Suppressor macrophage treated with lipopolysaccharide for 4 hours (primary cell): ENCODE data around the gene ELOVL6.
"Not testable (repeated sequence)": the region's sequence is repeated elsewhere in the genome, so short reads cannot be mapped to it uniquely, and the experiment has no call there.

ENCODE experiments used
- DNase-seq: peaks from one replicate; pipeline ENCODE4 v3.0.0-alpha.2; 2020

ELOVL6 gene

GRCh38 chr4:110119880-110120279 is 78.5 kb downstream of the ELOVL6 start:
- no peak for DNase-seq

GRCh38 chr4:110119337-110119736 is 79.1 kb downstream of the ELOVL6 start:
- DNase-seq = peak; percentile 2

- no peak for DNase-seq
Measured at GRCh38 chr4:110112056-110112455, 86.4 kb downstream of the ELOVL6 start.

- DNase-seq = no peak
Measured at GRCh38 chr4:110109455-110109854, 89.0 kb downstream of the ELOVL6 start.

GRCh38 chr4:110108960-110109359 is 89.5 kb downstream of the ELOVL6 start:
- DNase-seq = no peak

GRCh38 chr4:110108422-110108821 is 90.0 kb downstream of the ELOVL6 start:
- peak; percentile 37 for DNase-seq

- DNase-seq = peak; percentile 48
Measured at GRCh38 chr4:110107866-110108265, 90.5 kb downstream of the ELOVL6 start.

- DNase-seq = peak; percentile 45
Measured at GRCh38 chr4:110106931-110107296, 91.5 kb downstream of the ELOVL6 start.

GRCh38 chr4:110104661-110105060 is 93.8 kb downstream of the ELOVL6 start:
- DNase-seq = no peak

GRCh38 chr4:110099638-110100037 is 98.8 kb downstream of the ELOVL6 start:
- DNase-seq = no peak

GRCh38 chr4:110096405-110096804 is 102.0 kb downstream of the ELOVL6 start:
- no peak for DNase-seq

- no peak for DNase-seq
Measured at GRCh38 chr4:110092646-110093045, 105.8 kb downstream of the ELOVL6 start.

GRCh38 chr4:110091434-110092140 is 106.8 kb downstream of the ELOVL6 start:
- DNase-seq = no peak

- DNase-seq = no peak
Measured at GRCh38 chr4:110088670-110089069, 109.7 kb downstream of the ELOVL6 start.

- no peak for DNase-seq
Measured at GRCh38 chr4:110087070-110087708, 111.2 kb downstream of the ELOVL6 start.

- no peak for DNase-seq
Measured at GRCh38 chr4:110085131-110085530, 113.3 kb downstream of the ELOVL6 start.

- no peak for DNase-seq
Measured at GRCh38 chr4:110084154-110084553, 114.3 kb downstream of the ELOVL6 start.

GRCh38 chr4:110078148-110078547 is 120.3 kb downstream of the ELOVL6 start:
- not testable (repeated sequence) for DNase-seq

- DNase-seq = not testable (repeated sequence)
Measured at GRCh38 chr4:110076828-110077227, 121.6 kb downstream of the ELOVL6 start.

GRCh38 chr4:110075891-110076290 is 122.5 kb downstream of the ELOVL6 start:
- no peak for DNase-seq

- DNase-seq = no peak
Measured at GRCh38 chr4:110075083-110075738, 123.2 kb downstream of the ELOVL6 start.

GRCh38 chr4:110074570-110074969 is 123.8 kb downstream of the ELOVL6 start:
- no peak for DNase-seq

- no peak for DNase-seq
Measured at GRCh38 chr4:110073053-110073845, 125.2 kb downstream of the ELOVL6 start.
